GM21515 (cell line): ENCODE data around the gene GABARAPL2.
"Not testable (repeated sequence)": the region's sequence is repeated elsewhere in the genome, so short reads cannot be mapped to it uniquely, and the experiment has no call there.

Experiments
- ATAC-seq: cut with Tn5 transposase; IDR thresholded peaks from one replicate; pipeline ENCODE4 v1.9.1; 2021; ENCODE audit not compliant: unreplicated experiment

GABARAPL2 gene, protein sequence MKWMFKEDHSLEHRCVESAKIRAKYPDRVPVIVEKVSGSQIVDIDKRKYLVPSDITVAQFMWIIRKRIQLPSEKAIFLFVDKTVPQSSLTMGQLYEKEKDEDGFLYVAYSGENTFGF

GRCh38 chr16:75566040-75566757 lies at the start of gene GABARAPL2:
GABARAPL2 (plus strand) TSS chr16:75566379; CDS start chr16:75566487, 108 bp downstream.
- peak; percentile 62 for ATAC-seq

DNA sequence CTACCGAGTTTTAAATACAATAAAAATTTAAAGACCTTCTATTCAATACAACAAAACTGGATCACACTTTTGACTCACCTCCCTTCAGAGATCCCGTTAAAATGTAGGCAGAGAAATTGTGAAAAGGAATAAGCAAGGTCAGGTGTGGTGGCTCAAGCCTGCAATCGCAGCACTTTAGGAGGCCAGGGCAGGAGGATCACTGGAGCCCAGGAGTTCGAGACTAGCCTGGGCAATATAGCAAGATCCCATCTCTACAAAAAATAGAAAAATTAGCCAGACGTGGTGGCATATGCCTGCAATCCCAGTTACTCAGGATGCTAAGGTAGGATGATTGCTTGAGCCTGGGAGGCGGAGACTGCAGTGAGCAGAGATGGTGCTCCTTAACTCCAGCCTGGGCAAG lies 47.0 kb upstream of the GABARAPL2 start:
- no peak for ATAC-seq

GRCh38 chr16:75526032-75526790 lies 40.0 kb upstream of the GABARAPL2 start:
- ATAC-seq, result no peak

- no peak for ATAC-seq
Observed at GRCh38 chr16:75527825-75528299, 38.3 kb upstream of the GABARAPL2 start.

DNA sequence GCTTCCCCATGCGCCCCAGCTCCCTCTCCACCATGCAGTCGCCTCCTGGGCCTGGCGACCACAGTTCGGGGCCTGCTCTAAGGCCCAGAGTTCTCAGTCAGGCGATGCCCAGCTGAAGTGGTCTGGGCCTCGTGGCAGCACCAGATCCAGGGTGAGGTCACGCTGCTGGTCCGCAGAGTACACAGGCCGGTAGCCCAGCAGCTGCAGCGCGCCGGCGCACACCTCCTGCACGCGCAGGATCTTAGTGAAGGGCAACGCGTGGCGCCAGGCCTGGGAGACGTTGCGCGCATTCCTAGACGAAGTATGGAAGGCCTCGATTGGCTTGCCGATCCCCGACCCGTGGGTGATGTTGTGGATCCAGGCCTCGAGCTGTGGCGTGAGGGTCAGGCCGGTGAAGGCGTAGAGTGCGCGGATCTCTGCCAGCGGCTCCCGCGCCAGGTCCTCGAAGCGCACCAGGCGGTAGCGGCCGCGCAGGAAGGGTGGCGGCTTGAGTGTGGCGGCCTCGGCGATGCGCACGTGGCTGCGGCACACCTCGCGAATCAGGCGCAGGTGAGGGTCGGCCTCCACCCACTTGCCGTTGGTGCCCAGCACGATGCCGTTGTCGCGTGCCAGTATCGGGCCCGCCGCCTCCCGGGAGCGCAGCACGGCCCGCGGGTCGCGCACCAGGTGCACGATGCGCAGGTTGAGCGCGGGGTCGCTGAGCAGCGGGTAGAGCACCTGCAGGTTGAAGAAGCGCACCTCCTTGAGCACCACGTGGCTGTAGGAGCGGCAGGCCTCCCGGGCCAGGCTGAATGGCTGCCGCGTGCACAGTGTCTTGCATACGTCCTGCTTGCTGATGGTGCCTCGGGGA lies 36.9 kb upstream of the GABARAPL2 start:
- no peak for ATAC-seq

DNA sequence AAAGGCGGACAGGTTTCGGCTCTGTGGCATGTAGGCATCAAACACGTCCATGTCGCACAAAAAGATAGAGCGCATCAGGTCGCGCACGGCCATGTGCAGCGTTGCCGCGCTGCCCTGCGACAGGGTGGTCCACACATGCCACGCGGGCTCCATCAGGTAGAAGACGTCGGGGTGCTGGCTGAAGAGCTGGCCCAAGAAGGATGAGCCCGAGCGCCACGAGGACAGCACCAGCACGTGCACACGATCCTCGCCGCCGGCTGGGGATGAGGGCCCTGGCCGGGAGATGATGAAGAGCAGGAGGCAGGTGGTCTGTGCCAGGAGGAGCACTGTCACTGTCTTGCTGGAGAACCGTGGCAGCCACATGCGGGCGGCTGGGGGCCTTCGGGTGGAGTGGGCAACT lies 36.2 kb upstream of the GABARAPL2 start:
- ATAC-seq, result no peak

- no peak for ATAC-seq
Observed at GRCh38 chr16:75532142-75532765, 33.9 kb upstream of the GABARAPL2 start.

- no peak for ATAC-seq
Observed at GRCh38 chr16:75532791-75533190, 33.4 kb upstream of the GABARAPL2 start.

DNA sequence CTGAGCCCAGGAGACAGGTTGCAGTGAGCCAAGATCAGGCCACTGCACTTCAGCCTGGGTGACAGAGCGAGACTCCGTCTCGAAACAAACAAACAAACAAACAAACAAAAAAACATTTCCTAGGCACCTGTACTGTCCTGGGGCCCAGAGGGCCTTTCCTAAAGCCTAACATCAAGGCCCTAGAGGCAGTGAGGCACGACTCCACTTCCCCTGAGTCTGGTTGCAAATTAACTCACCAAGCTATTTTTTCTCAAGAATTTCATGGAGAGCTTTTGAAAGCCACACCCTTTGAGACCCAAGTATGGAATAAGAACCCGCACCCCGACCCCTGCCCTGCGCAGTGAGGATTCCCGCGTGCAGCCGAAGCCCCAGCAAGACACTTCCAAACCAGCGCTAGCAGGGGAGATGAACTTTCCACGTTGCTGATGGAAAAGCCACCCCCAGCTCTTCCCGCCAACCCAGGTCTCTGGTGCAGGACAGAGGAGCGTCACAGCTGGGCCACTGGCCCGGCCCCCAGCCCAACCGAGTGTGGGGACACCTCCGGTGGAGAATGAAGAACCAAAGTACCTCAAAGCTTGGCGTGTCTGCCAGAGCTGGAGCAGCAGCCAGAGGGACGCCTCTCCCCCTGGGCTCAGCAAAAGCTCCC lies 31.5 kb upstream of the GABARAPL2 start:
- no peak for ATAC-seq

DNA sequence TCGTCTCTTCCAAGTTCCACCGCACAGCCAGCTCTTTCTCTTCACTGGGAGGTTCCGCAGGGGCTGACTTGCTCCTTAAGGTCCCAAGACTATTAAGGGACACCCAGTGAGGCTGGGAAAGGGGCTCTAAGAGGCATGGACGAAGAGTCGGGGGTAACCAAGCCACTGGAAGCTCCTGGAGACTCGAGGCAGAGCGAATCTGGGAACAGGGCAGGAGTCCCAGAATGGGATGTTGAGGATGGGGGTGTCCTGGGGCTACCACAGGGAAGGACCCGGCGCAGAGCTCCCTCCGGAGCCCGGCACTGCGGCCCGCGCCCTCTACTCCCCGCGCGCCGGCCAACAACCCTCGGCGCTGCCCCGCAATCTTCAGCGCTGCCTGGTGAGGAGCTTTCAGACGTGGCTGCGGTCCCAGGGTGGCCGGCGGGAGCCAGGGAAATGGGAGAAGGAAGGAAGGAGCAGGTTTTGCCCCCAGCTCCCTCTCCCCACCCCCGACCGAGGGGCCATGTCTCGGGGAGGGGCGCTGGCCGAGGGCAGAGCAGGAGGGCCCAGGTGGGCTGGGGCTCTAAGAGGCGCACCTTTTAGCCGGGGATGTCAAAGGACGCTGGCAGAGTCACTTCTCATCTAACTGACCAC lies 30.9 kb upstream of the GABARAPL2 start:
- ATAC-seq, result no peak

GRCh38 chr16:75535901-75536300 lies 30.3 kb upstream of the GABARAPL2 start, which contains the start of gene CHST5:
CHST5 (minus strand) TSS chr16:75536108; CDS start chr16:75530384, 5,724 bp downstream.
- no peak for ATAC-seq

GRCh38 chr16:75537776-75538175 lies 28.4 kb upstream of the GABARAPL2 start:
- ATAC-seq, result no peak

DNA sequence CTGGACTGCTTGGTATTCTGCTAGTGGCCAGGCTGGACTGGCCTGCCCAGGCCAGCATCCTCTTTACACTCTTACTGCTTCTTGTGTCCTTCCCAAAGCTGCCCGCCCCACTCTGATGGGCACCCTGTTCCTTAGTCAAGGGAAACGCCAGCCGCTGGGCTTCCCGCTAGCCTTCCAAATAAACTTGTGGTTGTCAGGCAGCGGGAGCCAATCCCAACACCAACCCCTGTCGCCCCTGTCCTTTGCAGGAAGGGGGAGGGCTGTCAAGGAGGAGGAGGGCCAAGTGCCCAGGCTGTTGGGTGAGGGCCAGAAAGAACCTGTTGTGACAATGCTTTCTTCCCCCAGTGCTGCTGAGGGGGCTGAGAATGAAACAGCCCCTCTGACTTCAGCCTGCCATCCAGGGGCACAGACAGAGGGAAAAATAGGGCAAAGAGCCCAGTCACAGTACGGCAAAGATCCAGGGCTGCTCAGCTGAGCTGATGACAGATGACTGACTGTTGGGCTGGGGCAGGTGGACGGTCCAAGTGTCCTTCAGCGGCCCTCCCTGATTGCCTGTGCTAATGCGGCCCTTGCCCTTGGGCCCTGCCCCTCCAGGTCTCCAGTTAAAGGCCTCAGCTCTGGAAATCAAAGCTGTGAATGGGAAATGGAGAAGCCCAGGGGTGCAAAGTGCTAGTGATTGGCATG lies 27.2 kb upstream of the GABARAPL2 start:
- not testable (repeated sequence) for ATAC-seq

GRCh38 chr16:75541236-75541635 lies 24.9 kb upstream of the GABARAPL2 start:
- ATAC-seq, result no peak

GRCh38 chr16:75542462-75542861 lies 23.7 kb upstream of the GABARAPL2 start:
- not testable (repeated sequence) for ATAC-seq

DNA sequence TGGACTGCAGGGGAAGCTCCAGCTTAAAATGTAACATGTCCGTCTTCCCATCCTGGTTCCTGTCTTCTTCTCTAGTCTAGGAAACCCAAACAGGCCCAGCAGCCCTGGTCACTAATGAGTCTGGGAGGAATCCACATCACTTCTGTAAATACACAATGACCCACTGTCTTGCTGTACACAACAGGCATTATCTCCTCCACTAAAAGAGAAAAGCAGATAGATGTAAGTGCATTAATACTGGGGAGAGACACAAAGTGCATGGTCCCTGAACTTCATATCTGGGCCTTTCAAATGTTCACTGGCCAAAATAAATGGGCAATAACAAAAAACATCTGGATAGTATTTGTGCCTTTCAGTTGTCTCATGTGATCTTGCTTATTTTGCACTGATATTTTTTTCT lies 20.3 kb upstream of the GABARAPL2 start:
- not testable (repeated sequence) for ATAC-seq

- ATAC-seq, result no peak
Observed at GRCh38 chr16:75546293-75546692, 19.9 kb upstream of the GABARAPL2 start.

GRCh38 chr16:75548456-75548855 lies 17.7 kb upstream of the GABARAPL2 start:
- not testable (repeated sequence) for ATAC-seq

DNA sequence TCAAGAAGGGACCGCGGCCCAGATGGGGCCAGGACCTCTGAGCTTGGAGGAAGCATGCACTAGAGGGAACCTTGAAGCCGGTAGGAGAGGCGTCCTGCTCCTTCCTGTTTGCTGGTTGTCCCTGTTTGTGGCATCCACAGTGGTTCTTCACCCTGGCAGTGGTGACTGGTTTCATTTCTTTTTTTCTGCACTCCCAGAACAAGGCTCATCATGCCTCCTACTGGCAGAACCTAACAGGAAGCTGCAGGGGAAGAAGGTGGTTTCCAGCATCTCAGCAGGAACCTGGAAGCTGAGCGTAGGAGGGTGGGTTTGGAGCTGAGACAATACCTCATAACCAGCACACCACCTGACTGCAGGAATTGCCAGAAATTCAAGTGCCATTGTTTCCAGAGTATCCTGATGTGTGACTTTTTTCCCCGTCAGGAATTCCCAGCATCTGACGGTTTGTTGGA lies 15.9 kb upstream of the GABARAPL2 start:
- peak; percentile 68 for ATAC-seq
